B cell (primary cell): ENCODE measurements around the gene KRTAP20-3. TPM values are rescaled to one million over a fixed set of nuclear protein-coding genes. Genes with fewer than 3 reads are reported as not detected.

ENCODE experiments used
- ATAC-seq: fragments of 200-7000 bp; cut with Tn5 transposase; one replicate; pipeline ENCODE4 v1.10.0; 2021; ENCODE audit warnings: low read depth, mild to moderate bottlenecking, moderate number of reproducible peaks, moderate library complexity
- CTCF ChIA-PET: fragments of 350-600 bp; sonication (Branson Sonifier 250); formaldehyde crosslinking; loops from one replicate; lab custom pipeline; 2021; ENCODE audit warnings: antibody characterized with exemption, inconsistent platforms; lab: Charles Lee
- POLR2A ChIA-PET: fragments of 350-600 bp; sonication (Branson Sonifier 250); formaldehyde crosslinking; loops from one replicate; lab custom pipeline; 2021; ENCODE audit warnings: antibody characterized with exemption; lab: Charles Lee
- DNase-seq: peaks from one replicate; pipeline ENCODE4 v3.0.0; 2013
- H2AFZ ChIP-seq: 2 replicates; pipeline ENCODE4 v1.6.1; 2012; ENCODE audit warnings: mild to moderate bottlenecking, low read depth, low read length; ENCODE audit not compliant: insufficient read depth, poor library complexity, severe bottlenecking
- H3K27ac ChIP-seq, 2 donors: 1 replicate in 1 of 2; 2 replicates in 1 of 2; pipeline ENCODE4 v1.5.1; 2012 to 2013; ENCODE audit warnings: low read length in 2 of 2, mild to moderate bottlenecking in 2 of 2, moderate library complexity in 1 of 2
- H3K27me3 ChIP-seq, 4 experiments: fragments of 200-600 bp in 1 of 4; sonication (generic) in 1 of 4; replicated peaks in 1 of 4; 1 replicate in 2 of 4; 2 replicates in 2 of 4; pipeline versions ENCODE4 v1.6.1 to v1.7.0; 2013 to 2016; ENCODE audit warnings: low read length in 3 of 4, mild to moderate bottlenecking in 2 of 4, mixed read lengths in 1 of 4, moderate library complexity in 1 of 4; ENCODE audit not compliant: insufficient read depth in 4 of 4, control insufficient read depth in 3 of 4; ENCODE audit errors: control extremely low read depth in 1 of 4
- H3K36me3 ChIP-seq, 2 experiments: replicated peaks in 1 of 2; 1 replicate in 1 of 2; 2 replicates in 1 of 2; pipeline versions ENCODE4 v1.6.1 to v1.7.1; 2013; ENCODE audit warnings: low read length in 1 of 2; ENCODE audit not compliant: insufficient read depth in 2 of 2, control insufficient read depth in 1 of 2; ENCODE audit errors: control extremely low read depth in 1 of 2, extremely low read depth in 1 of 2
- H3K4me1 ChIP-seq, 2 donors: fragments of 200-600 bp in 1 of 2; sonication (generic) in 1 of 2; 1 replicate in 1 of 2; 2 replicates in 1 of 2; pipeline versions ENCODE4 v1.5.1 to v1.6.1; 2013 to 2017; ENCODE audit warnings: low read length in 2 of 2; ENCODE audit not compliant: control insufficient read depth in 2 of 2, insufficient read depth in 2 of 2
- H3K4me2 ChIP-seq: replicated peaks from 2 replicates; pipeline ENCODE3; 2012; ENCODE audit warnings: mild to moderate bottlenecking, low read depth, low read length; ENCODE audit not compliant: poor library complexity, severe bottlenecking
- H3K4me3 ChIP-seq, 5 experiments: fragments of 200-600 bp in 1 of 5; sonication (generic) in 1 of 5; 1 replicate in 3 of 5; 2 replicates in 2 of 5; pipeline versions ENCODE4 v1.5.1 to v1.7.0; 2011 to 2016; ENCODE audit warnings: low read length in 4 of 5, mild to moderate bottlenecking in 4 of 5, low read depth in 2 of 5, control low read depth in 1 of 5, moderate library complexity in 1 of 5; ENCODE audit not compliant: insufficient read depth in 1 of 5; ENCODE audit errors: control extremely low read depth in 1 of 5, extremely low read depth in 1 of 5
- H3K79me2 ChIP-seq: fragments of 200-600 bp; sonication (generic); one replicate; pipeline ENCODE4 v1.6.0; 2016; ENCODE audit warnings: low read length; ENCODE audit not compliant: control insufficient read depth, insufficient read depth
- H3K9ac ChIP-seq: fragments of 200-600 bp; sonication (generic); 2 replicates; pipeline ENCODE4 v1.6.1; 2017; ENCODE audit warnings: mild to moderate bottlenecking, low read length, moderate library complexity
- H3K9me3 ChIP-seq, 3 donors: one replicate each; pipeline versions ENCODE4 v1.6.1 to v1.7.1; 2013; ENCODE audit warnings: low read length in 2 of 3; ENCODE audit not compliant: control insufficient read depth in 2 of 3, insufficient read depth in 1 of 3; ENCODE audit errors: control extremely low read depth in 1 of 3
- H4K20me1 ChIP-seq: 2 replicates; pipeline ENCODE4 v1.6.0; 2012; ENCODE audit warnings: mild to moderate bottlenecking, low read length; ENCODE audit not compliant: insufficient read depth, control insufficient read depth, poor library complexity, severe bottlenecking
- H3K27ac Mint-ChIP-seq: one replicate; pipeline ENCODE4 v1.8.0; 2021; ENCODE audit warnings: mixed read lengths
- H3K27me3 Mint-ChIP-seq: one replicate; pipeline ENCODE4 v1.8.0; 2021; ENCODE audit warnings: mixed read lengths
- H3K4me1 Mint-ChIP-seq: one replicate; pipeline ENCODE4 v1.8.0; 2021; ENCODE audit warnings: mixed read lengths
- H3K4me3 Mint-ChIP-seq: one replicate; pipeline ENCODE4 v1.8.0; 2021; ENCODE audit warnings: mixed read lengths
- H3K9me3 Mint-ChIP-seq: one replicate; pipeline ENCODE4 v1.8.0; 2022; ENCODE audit warnings: mixed read lengths; ENCODE audit not compliant: insufficient read depth
- EZH2 ChIP-seq: IDR thresholded peaks from 2 replicates; pipeline ENCODE4 v1.6.1; 2012; ENCODE audit warnings: borderline replicate concordance, low read depth, mild to moderate bottlenecking, moderate library complexity, low read length; ENCODE audit not compliant: insufficient read depth, poor library complexity, severe bottlenecking
- whole genome bisulfite sequencing: methylation state at CpG from one replicate; pipeline ENCODE4 v1.1.5; 2013; ENCODE audit warnings: missing lambda C conversion rate; ENCODE audit not compliant: insufficient coverage; 5-methylcytosine and 5-hydroxymethylcytosine counted together
- intact Hi-C: fragments of 100-400 bp; cut with micrococcal nuclease; formaldehyde crosslinking; loops from one replicate; pipeline ENCODE4 v1.10.0; 2022
- polyA plus RNA-seq: library from polyadenylated mRNA; depleted of rRNA; stranded (reverse); fragments of >200 nt; gene quantifications from 2 replicates; pipeline ENCODE4 v1.2.3, GENCODE V29; 2012
- total RNA-seq, 2 donors: library from RNA; stranded (reverse); fragments of 120-200 nt in 1 of 2; gene quantifications; 1 replicate in 1 of 2; 2 replicates in 1 of 2; pipeline versions ENCODE4 v1.2.3 to v1.2.4, GENCODE V29; 2013 to 2022
- TF ChIP-seq, protein P1 (sequence below): fragments of 200-600 bp; IDR thresholded peaks from one replicate; pipeline ENCODE4 v1.8.0; 2022; ENCODE audit warnings: antibody characterized with exemption, mild to moderate bottlenecking

KRTAP20-3 gene
- total and polyA plus RNA-seq, 2 donors (not counting 1 experiment from before 2014, with no cell fraction given): not detected

DNA sequence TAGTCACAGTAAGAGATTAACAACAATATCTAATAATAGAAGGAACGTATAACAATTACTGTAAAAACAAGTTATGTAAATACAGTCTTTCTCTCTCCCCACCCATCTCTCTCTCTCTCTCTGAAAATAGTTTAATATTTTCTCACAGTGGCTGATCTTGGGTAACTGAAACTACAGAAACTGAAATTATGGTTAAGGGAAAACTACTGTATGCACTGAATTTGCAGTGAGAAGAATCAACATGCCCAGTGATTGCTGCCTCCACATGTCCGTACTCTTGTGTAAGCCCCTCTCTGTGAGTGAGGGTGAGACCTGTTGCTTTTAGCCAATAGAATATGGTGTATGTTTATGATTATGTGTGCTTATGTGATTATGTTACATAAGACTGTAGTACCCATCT, 30.5 kb upstream of the KRTAP20-3 start:
- H3K4me3 Mint-ChIP-seq: no peak overlapping the region
- no peak for DNase-seq
- H3K9ac ChIP-seq: no peak overlapping the region
- H3K27me3 Mint-ChIP-seq: no peaks in the 10 kb centered on the region
- WGBS: 88% methylated on average over 1 of the region's 2 CpGs
- H2AFZ ChIP-seq: no peak overlapping the region
- H3K4me1 ChIP-seq: no peaks in the 10 kb centered on the region
- H3K9me3 ChIP-seq: peaks cover 0 to 3% (median 0%) of the 10 kb centered on the region in 3 donors
- no peak for TF ChIP-seq EZH2
- TF ChIP-seq, protein P1, sequence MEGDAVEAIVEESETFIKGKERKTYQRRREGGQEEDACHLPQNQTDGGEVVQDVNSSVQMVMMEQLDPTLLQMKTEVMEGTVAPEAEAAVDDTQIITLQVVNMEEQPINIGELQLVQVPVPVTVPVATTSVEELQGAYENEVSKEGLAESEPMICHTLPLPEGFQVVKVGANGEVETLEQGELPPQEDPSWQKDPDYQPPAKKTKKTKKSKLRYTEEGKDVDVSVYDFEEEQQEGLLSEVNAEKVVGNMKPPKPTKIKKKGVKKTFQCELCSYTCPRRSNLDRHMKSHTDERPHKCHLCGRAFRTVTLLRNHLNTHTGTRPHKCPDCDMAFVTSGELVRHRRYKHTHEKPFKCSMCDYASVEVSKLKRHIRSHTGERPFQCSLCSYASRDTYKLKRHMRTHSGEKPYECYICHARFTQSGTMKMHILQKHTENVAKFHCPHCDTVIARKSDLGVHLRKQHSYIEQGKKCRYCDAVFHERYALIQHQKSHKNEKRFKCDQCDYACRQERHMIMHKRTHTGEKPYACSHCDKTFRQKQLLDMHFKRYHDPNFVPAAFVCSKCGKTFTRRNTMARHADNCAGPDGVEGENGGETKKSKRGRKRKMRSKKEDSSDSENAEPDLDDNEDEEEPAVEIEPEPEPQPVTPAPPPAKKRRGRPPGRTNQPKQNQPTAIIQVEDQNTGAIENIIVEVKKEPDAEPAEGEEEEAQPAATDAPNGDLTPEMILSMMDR: no peak
- H3K36me3 ChIP-seq: no peaks in the 10 kb centered on the region
- H3K27ac Mint-ChIP-seq: no peak overlapping the region
- peaks cover 9% of the 10 kb centered on the region for H3K9me3 Mint-ChIP-seq
- no peaks in the 10 kb centered on the region for H4K20me1 ChIP-seq
- ChIA-PET POLR2A (no interaction called here), CTCF (no interaction called here)
- no peak overlapping the region for H3K4me2 ChIP-seq
- ATAC-seq: no peak
- H3K79me2 ChIP-seq: no peaks in the 10 kb centered on the region
- H3K27me3 ChIP-seq: no peaks in the 10 kb centered on the region
- no peaks in the 10 kb centered on the region for H3K4me1 Mint-ChIP-seq
- H3K27ac ChIP-seq: no peak overlapping the region
- H3K4me3 ChIP-seq: no peak overlapping the region
- intact Hi-C loops: no loop called here

DNA sequence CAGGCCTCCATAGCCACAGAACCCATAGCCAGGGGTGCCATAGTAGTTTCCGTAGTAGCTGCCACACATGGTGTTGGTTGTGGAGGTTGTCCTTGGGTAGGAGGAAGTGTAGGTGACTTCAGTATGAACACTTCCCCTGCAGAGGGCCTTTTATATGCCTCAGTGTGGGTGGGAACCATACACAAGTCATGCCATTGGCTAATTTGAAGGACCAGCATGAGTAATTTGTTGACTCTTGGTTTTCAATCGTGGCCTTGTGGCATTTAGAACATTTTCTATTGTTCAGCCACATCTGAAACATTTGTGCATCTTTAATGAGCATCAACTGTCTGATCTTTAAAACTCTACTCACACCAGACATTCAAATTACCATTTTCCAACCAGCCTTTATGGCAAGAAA, 28.8 kb upstream of the KRTAP20-3 start, which contains the start of gene KRTAP6-1:
Gene KRTAP6-1 (minus strand): TSS at position 95 of the 400 bp plus-strand sequence. CDS start 26 bp downstream, at position 69.
- peaks cover 9% of the 10 kb centered on the region for H3K9me3 Mint-ChIP-seq
- WGBS: 75% methylated on average over 2 of the region's 2 CpGs
- Histone ChIP-seq H2AFZ (no peak within 1 kb of the TSS), H3K36me3 (no peaks in the 10 kb centered on the region), H4K20me1 (no peaks in the 10 kb centered on the region), H3K27me3 (no peaks in the 10 kb centered on the region), H3K4me1 (no peaks in the 10 kb centered on the region), H3K4me2 (no peak within 1 kb of the TSS), H3K79me2 (no peaks in the 10 kb centered on the region), H3K4me3 (no peak within 1 kb of the TSS), H3K27ac (no peak within 1 kb of the TSS), H3K9me3 (peaks cover 0 to 3% (median 0%) of the 10 kb centered on the region in 3 donors), H3K9ac (no peak within 1 kb of the TSS)
- ChIA-PET POLR2A (no interaction called here), CTCF (no interaction called here)
- intact Hi-C loops: no loop called here
- H3K27me3 Mint-ChIP-seq: no peaks in the 10 kb centered on the region
- H3K27ac Mint-ChIP-seq: no peak within 1 kb of the TSS
- H3K4me3 Mint-ChIP-seq: no peak within 1 kb of the TSS
- DNase-seq (no peak), ATAC-seq (no peak)
- TF ChIP-seq, protein P1: no peak
- no peak for TF ChIP-seq EZH2
- no peaks in the 10 kb centered on the region for H3K4me1 Mint-ChIP-seq
